ENCODE data around the gene MALL. TPM values are rescaled to one million over a fixed set of nuclear protein-coding genes. Genes with fewer than 3 reads are reported as not detected.

Gene MALL
- total and polyA plus RNA-seq, 3 experiments from 2014 or later: 0.38 to 0.50 (median 0.47) TPM

- Histone ChIP-seq H3K36me3 (ENCODE audit: insufficient read depth, low read length) (no peaks in the 10 kb centered on the region), H3K9me3 (ENCODE audit: low read length) (no peaks in the 10 kb centered on the region), H3K27ac (ENCODE audit: low read depth, low read length) (no peak overlapping the region), H3K27me3 (ENCODE audit: insufficient read depth, low read length, poor library complexity, severe bottlenecking) (no peaks in the 10 kb centered on the region), H3K4me3 (ENCODE audit: low read length) (no peak overlapping the region), H3K4me1 (ENCODE audit: insufficient read depth, low read length) (no peaks in the 10 kb centered on the region)
- DNase-seq: no peak
- Mint-ChIP-seq H3K27ac (no peak overlapping the region), H3K27me3 (peaks cover 0 to 11% of the 10 kb centered on the region in 2 donors), H3K9me3 (no peaks in the 10 kb centered on the region), H3K36me3 (no peaks in the 10 kb centered on the region), H3K4me3 (no peak overlapping the region), H3K4me1 (no peaks in the 10 kb centered on the region)
- ChIA-PET CTCF (no interaction called here), POLR2A (no interaction called here)
Observed at GRCh38 chr2:110124939-110125691, 9.5 kb upstream of the MALL start.

- peaks cover 2 to 16% of the 10 kb centered on the region in 2 donors for H3K27me3 Mint-ChIP-seq
- H3K4me3 Mint-ChIP-seq: no peak overlapping the region
- Histone ChIP-seq H3K36me3 (ENCODE audit: insufficient read depth, low read length) (no peaks in the 10 kb centered on the region), H3K27ac (ENCODE audit: low read depth, low read length) (no peak overlapping the region), H3K27me3 (ENCODE audit: insufficient read depth, low read length, poor library complexity, severe bottlenecking) (no peaks in the 10 kb centered on the region), H3K4me3 (ENCODE audit: low read length) (no peak overlapping the region), H3K9me3 (ENCODE audit: low read length) (no peaks in the 10 kb centered on the region), H3K4me1 (ENCODE audit: insufficient read depth, low read length) (no peaks in the 10 kb centered on the region)
- H3K36me3 Mint-ChIP-seq: no peaks in the 10 kb centered on the region
- POLR2A ChIA-PET: no interaction called here
- no peaks in the 10 kb centered on the region for H3K4me1 Mint-ChIP-seq
- CTCF ChIA-PET: no interaction called here
- no peak overlapping the region for H3K27ac Mint-ChIP-seq
- DNase-seq: no peak
- no peaks in the 10 kb centered on the region for H3K9me3 Mint-ChIP-seq
Observed at GRCh38 chr2:110124038-110124825, 8.6 kb upstream of the MALL start.

GRCh38 chr2:110121592-110121991 lies 6.0 kb upstream of the MALL start:
- no peaks in the 10 kb centered on the region for H3K36me3 ChIP-seq (ENCODE audit: insufficient read depth, low read length)
- H3K4me1 Mint-ChIP-seq: no peaks in the 10 kb centered on the region
- CTCF ChIA-PET: no interaction called here
- H3K9me3 Mint-ChIP-seq: peaks cover 0 to 1% (median 0%) of the 10 kb centered on the region in 5 donors
- POLR2A ChIA-PET: no interaction called here
- no peaks in the 10 kb centered on the region for H3K27me3 ChIP-seq (ENCODE audit: insufficient read depth, low read length, poor library complexity, severe bottlenecking)
- no peaks in the 10 kb centered on the region for H3K4me1 ChIP-seq (ENCODE audit: insufficient read depth, low read length)
- H3K36me3 Mint-ChIP-seq: no peaks in the 10 kb centered on the region
- no peak overlapping the region for H3K27ac Mint-ChIP-seq
- no peaks in the 10 kb centered on the region for H3K9me3 ChIP-seq (ENCODE audit: low read length)
- H3K27me3 Mint-ChIP-seq: peaks cover 15 to 39% of the 10 kb centered on the region in 2 donors
- no peak for DNase-seq
- no peak overlapping the region for H3K4me3 Mint-ChIP-seq
- H3K4me3 ChIP-seq (ENCODE audit: low read length): no peak overlapping the region
- no peak overlapping the region for H3K27ac ChIP-seq (ENCODE audit: low read depth, low read length)

- H3K27ac ChIP-seq (ENCODE audit: low read depth, low read length): no peak overlapping the region
- peaks cover 19 to 45% of the 10 kb centered on the region in 2 donors for H3K27me3 Mint-ChIP-seq
- H3K36me3 Mint-ChIP-seq: no peaks in the 10 kb centered on the region
- H3K4me1 Mint-ChIP-seq: no peaks in the 10 kb centered on the region
- H3K4me3 ChIP-seq (ENCODE audit: low read length): no peak overlapping the region
- no peak overlapping the region for H3K4me3 Mint-ChIP-seq
- no peak for DNase-seq
- no peak overlapping the region for H3K27ac Mint-ChIP-seq
- H3K36me3 ChIP-seq (ENCODE audit: insufficient read depth, low read length): no peaks in the 10 kb centered on the region
- ChIA-PET POLR2A (no interaction called here), CTCF (no interaction called here)
- H3K27me3 ChIP-seq (ENCODE audit: insufficient read depth, low read length, poor library complexity, severe bottlenecking): no peaks in the 10 kb centered on the region
- no peaks in the 10 kb centered on the region for H3K4me1 ChIP-seq (ENCODE audit: insufficient read depth, low read length)
- no peaks in the 10 kb centered on the region for H3K9me3 ChIP-seq (ENCODE audit: low read length)
- H3K9me3 Mint-ChIP-seq: peaks cover 0 to 1% (median 0%) of the 10 kb centered on the region in 5 donors
Observed at GRCh38 chr2:110121052-110121334, 5.4 kb upstream of the MALL start.

GRCh38 chr2:110120171-110121051 lies 4.8 kb upstream of the MALL start:
- ChIA-PET CTCF (no interaction called here), POLR2A (no interaction called here)
- Histone ChIP-seq H3K36me3 (ENCODE audit: insufficient read depth, low read length) (no peaks in the 10 kb centered on the region), H3K27me3 (ENCODE audit: insufficient read depth, low read length, poor library complexity, severe bottlenecking) (no peaks in the 10 kb centered on the region), H3K27ac (ENCODE audit: low read depth, low read length) (no peak overlapping the region), H3K4me1 (ENCODE audit: insufficient read depth, low read length) (no peaks in the 10 kb centered on the region), H3K4me3 (ENCODE audit: low read length) (no peak overlapping the region), H3K9me3 (ENCODE audit: low read length) (no peaks in the 10 kb centered on the region)
- no peak for DNase-seq
- H3K27ac Mint-ChIP-seq: no peak overlapping the region
- H3K9me3 Mint-ChIP-seq: peaks cover 0 to 1% (median 0%) of the 10 kb centered on the region in 5 donors
- no peaks in the 10 kb centered on the region for H3K4me1 Mint-ChIP-seq
- no peaks in the 10 kb centered on the region for H3K36me3 Mint-ChIP-seq
- peaks cover 19 to 43% of the 10 kb centered on the region in 2 donors for H3K27me3 Mint-ChIP-seq
- H3K4me3 Mint-ChIP-seq: no peak overlapping the region

GRCh38 chr2:110116033-110116710 lies 550 bp upstream of the MALL start:
- Histone ChIP-seq H3K36me3 (ENCODE audit: insufficient read depth, low read length) (no peaks in the 10 kb centered on the region), H3K4me3 (ENCODE audit: low read length) (no peak overlapping the region), H3K9me3 (ENCODE audit: low read length) (no peaks in the 10 kb centered on the region), H3K27me3 (ENCODE audit: insufficient read depth, low read length, poor library complexity, severe bottlenecking) (no peaks in the 10 kb centered on the region), H3K4me1 (ENCODE audit: insufficient read depth, low read length) (no peaks in the 10 kb centered on the region), H3K27ac (ENCODE audit: low read depth, low read length) (no peak overlapping the region)
- peaks cover 22 to 73% of the 10 kb centered on the region in 2 donors for H3K27me3 Mint-ChIP-seq
- DNase-seq: no peak
- CTCF ChIA-PET: no interaction called here
- H3K4me3 Mint-ChIP-seq: no peak overlapping the region
- H3K9me3 Mint-ChIP-seq: peaks cover 0 to 5% (median 1%) of the 10 kb centered on the region in 5 donors
- H3K36me3 Mint-ChIP-seq: no peaks in the 10 kb centered on the region
- H3K4me1 Mint-ChIP-seq: peaks cover 0 to 3% (median 0%) of the 10 kb centered on the region in 3 donors
- POLR2A ChIA-PET: no interaction called here
- H3K27ac Mint-ChIP-seq: no peak overlapping the region

- Histone ChIP-seq H3K4me3 (ENCODE audit: low read length) (no peak overlapping the region), H3K27ac (ENCODE audit: low read depth, low read length) (no peak overlapping the region), H3K4me1 (ENCODE audit: insufficient read depth, low read length) (no peaks in the 10 kb centered on the region), H3K36me3 (ENCODE audit: insufficient read depth, low read length) (no peaks in the 10 kb centered on the region), H3K9me3 (ENCODE audit: low read length) (no peaks in the 10 kb centered on the region), H3K27me3 (ENCODE audit: insufficient read depth, low read length, poor library complexity, severe bottlenecking) (no peaks in the 10 kb centered on the region)
- peaks cover 0 to 3% (median 0%) of the 10 kb centered on the region in 3 donors for H3K4me1 Mint-ChIP-seq
- peaks cover 0 to 5% (median 1%) of the 10 kb centered on the region in 5 donors for H3K9me3 Mint-ChIP-seq
- no peaks in the 10 kb centered on the region for H3K36me3 Mint-ChIP-seq
- H3K27me3 Mint-ChIP-seq: peaks cover 22 to 70% of the 10 kb centered on the region in 2 donors
- ChIA-PET POLR2A (no interaction called here), CTCF (interaction anchor here (1.1 kb wide), 1 partner anchor 9 kb away, joined by 3 read pairs; no protein-coding TSS in a partner anchor)
- no peak overlapping the region for H3K27ac Mint-ChIP-seq
- no peak for DNase-seq
- H3K4me3 Mint-ChIP-seq: no peak overlapping the region
Observed at GRCh38 chr2:110114831-110115255, 779 bp downstream of the MALL start.
